ENCODE measurements around the gene STXBP1.

STXBP1 gene

DNA sequence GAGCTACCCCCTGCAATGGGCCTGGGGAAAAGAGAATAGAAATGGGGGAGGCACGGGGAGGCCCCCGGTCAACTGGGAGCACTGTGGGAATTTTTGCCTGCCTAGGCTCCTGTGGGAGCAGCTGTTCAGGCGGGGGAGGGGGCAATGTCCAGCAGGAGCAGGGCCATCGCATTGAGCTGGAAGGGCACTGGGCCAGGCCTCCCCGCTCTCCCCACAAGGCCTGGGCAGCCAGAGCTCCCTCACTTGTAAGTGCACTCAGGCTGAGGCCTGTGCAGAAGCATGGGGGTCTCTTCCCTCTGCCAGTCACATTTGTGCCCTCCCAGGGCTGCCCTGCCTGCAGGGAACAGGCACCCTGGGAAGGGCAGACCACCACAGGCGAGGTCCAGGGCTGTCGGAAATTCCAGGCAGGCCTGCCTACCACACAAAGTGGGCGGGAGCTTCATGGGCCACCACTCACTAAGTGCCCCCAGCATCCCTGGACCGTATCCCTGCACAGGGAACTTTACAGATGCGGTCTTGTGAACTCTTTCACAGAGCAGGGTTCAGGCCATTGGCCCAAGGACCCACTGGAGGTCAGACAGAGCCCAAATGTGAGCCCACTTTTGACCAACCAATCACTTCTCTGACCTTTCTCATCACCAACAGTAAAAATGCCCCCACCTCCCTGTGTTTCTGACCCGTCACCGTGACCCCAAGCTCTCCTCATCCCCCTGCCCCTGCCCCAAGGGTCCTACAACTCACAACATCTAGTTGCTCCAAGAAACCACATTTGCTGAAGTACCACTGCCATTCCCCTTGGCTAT is 93.7 kb downstream of the STXBP1 start:
- no peak for TF ChIP-seq CTCF (IDR thresholded peaks at IDR 0.05; ENCODE audit: poor library complexity, severe bottlenecking)
- no peaks in the 10 kb centered on the region for H3K36me3 ChIP-seq (ENCODE audit: low read depth)
- DNase-seq (ENCODE audit: low spot score), result no peak
- H3K27ac ChIP-seq (ENCODE audit: poor library complexity, severe bottlenecking), result no peak overlapping the region
- no peaks in the 10 kb centered on the region for H3K27me3 ChIP-seq (ENCODE audit: insufficient read depth, poor library complexity, severe bottlenecking)
- no peak for ATAC-seq (ENCODE audit: low read depth)
- no peaks in the 10 kb centered on the region for H3K9me3 ChIP-seq (ENCODE audit: severe bottlenecking)
- H3K4me1 ChIP-seq (ENCODE audit: insufficient read depth, poor library complexity, severe bottlenecking), result no peaks in the 10 kb centered on the region
- no peak overlapping the region for H3K4me3 ChIP-seq (ENCODE audit: severe bottlenecking)

DNA sequence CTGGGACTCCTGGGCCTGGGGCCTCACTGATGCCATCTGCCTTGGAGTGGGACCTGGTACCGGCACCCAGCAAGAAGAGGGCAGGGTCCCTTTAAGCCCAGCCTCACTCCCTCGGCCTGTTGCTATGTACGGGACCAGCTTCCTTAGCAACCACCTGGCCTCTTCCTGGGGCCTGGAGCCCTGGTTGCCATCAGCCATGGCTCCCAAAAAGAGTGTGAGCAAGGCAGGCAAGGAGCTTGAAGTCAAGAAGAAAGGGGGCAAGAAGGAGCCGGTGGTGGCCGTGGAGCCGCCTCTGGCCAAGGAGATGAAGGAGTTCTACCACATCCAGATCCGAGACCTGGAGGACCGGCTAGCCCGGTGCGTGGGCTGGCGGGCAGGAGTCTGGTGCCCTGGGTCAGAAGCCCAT is 94.8 kb downstream of the STXBP1 start, which contains the start of gene CFAP157:
TSS of gene CFAP157 (plus strand) at position 153 of the 406 bp plus-strand sequence. CDS start at position 197, 44 bp downstream.
- TF ChIP-seq CTCF (IDR thresholded peaks at IDR 0.05; ENCODE audit: poor library complexity, severe bottlenecking), result no peak
- H3K36me3 ChIP-seq (ENCODE audit: low read depth), result no peaks in the 10 kb centered on the region
- no peaks in the 10 kb centered on the region for H3K4me1 ChIP-seq (ENCODE audit: insufficient read depth, poor library complexity, severe bottlenecking)
- peak; percentile 67 for ATAC-seq (ENCODE audit: low read depth)
- H3K9me3 ChIP-seq (ENCODE audit: severe bottlenecking), result no peaks in the 10 kb centered on the region
- no peaks in the 10 kb centered on the region for H3K27me3 ChIP-seq (ENCODE audit: insufficient read depth, poor library complexity, severe bottlenecking)
- no peak within 1 kb of the TSS for H3K27ac ChIP-seq (ENCODE audit: poor library complexity, severe bottlenecking)
- DNase-seq (ENCODE audit: low spot score), result no peak
- peak within 1 kb of the TSS; percentile 12 for H3K4me3 ChIP-seq (ENCODE audit: severe bottlenecking)

DNA sequence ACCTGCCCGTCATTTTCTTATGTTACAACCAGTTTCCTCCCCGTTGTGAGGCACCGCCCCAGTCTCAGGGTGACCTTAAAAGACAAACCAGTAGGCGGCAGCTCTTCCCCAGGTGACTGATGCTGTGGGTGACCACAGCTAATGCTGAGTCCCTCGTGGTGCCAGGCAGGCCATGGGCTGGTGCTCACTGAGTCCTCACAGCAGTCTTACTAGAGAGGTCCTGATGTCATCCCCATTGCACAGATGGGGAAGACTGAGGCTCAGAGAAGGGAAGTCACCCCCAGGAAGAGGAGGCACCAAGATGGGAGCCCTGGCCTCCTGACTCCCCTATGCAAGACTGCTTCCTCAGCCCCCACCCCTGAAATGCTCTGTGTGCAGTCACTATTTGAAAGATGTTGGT is 95.7 kb downstream of the STXBP1 start:
- no peak for DNase-seq (ENCODE audit: low spot score)
- peak; percentile 5 for TF ChIP-seq CTCF (IDR thresholded peaks at IDR 0.05; ENCODE audit: poor library complexity, severe bottlenecking)
- no peaks in the 10 kb centered on the region for H3K36me3 ChIP-seq (ENCODE audit: low read depth)
- no peak for ATAC-seq (ENCODE audit: low read depth)
- H3K4me3 ChIP-seq (ENCODE audit: severe bottlenecking), result no peak overlapping the region
- no peak overlapping the region for H3K27ac ChIP-seq (ENCODE audit: poor library complexity, severe bottlenecking)
- no peaks in the 10 kb centered on the region for H3K4me1 ChIP-seq (ENCODE audit: insufficient read depth, poor library complexity, severe bottlenecking)
- H3K27me3 ChIP-seq (ENCODE audit: insufficient read depth, poor library complexity, severe bottlenecking), result no peaks in the 10 kb centered on the region
- no peaks in the 10 kb centered on the region for H3K9me3 ChIP-seq (ENCODE audit: severe bottlenecking)

DNA sequence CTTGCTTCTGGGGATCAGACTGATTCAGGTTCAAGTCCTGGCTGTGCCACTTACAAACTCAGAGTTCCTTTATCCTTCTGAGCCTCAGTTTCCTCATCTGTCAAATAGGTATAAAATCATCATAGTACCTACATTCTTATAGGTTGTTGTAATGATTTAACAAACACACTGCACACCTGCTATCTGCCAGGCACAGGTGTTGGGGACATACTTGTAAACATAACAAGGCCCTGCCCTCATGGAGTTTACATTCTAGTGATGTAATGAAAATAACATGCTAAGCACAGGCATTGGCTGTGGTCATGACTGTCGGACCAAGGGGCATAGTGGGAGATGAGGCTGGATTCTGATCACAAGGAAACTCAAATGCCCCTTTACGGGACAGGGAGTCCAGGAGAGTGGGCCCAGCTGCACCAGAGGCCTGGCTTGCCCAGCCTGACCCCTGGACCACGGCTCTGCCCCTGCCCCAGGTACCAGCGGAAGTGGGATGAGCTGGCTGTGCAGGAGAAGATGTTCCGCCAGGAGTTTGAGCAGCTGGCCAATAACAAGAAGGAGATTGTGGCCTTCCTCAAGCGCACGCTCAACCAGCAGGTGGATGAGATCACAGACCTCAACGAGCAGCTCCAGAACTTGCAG is 97.0 kb downstream of the STXBP1 start:
- no peak overlapping the region for H3K4me3 ChIP-seq (ENCODE audit: severe bottlenecking)
- no peak for TF ChIP-seq CTCF (IDR thresholded peaks at IDR 0.05; ENCODE audit: poor library complexity, severe bottlenecking)
- no peak for DNase-seq (ENCODE audit: low spot score)
- H3K4me1 ChIP-seq (ENCODE audit: insufficient read depth, poor library complexity, severe bottlenecking), result no peaks in the 10 kb centered on the region
- no peak for ATAC-seq (ENCODE audit: low read depth)
- no peaks in the 10 kb centered on the region for H3K27me3 ChIP-seq (ENCODE audit: insufficient read depth, poor library complexity, severe bottlenecking)
- H3K27ac ChIP-seq (ENCODE audit: poor library complexity, severe bottlenecking), result no peak overlapping the region
- no peaks in the 10 kb centered on the region for H3K36me3 ChIP-seq (ENCODE audit: low read depth)
- H3K9me3 ChIP-seq (ENCODE audit: severe bottlenecking), result no peaks in the 10 kb centered on the region
